H9 (cell line): ENCODE results near the gene ORAI3. TPM values are rescaled to one million over a fixed set of nuclear protein-coding genes. Genes with fewer than 3 reads are reported as not detected.

ENCODE experiments used
- DNase-seq: peaks from one replicate; pipeline ENCODE4 v3.0.0-alpha.2; 2017
- H2AFZ ChIP-seq: one replicate; pipeline ENCODE4 v1.6.1; 2013; ENCODE audit warnings: mild to moderate bottlenecking, low read length, control low read depth, moderate library complexity
- H2AK5ac ChIP-seq: 2 replicates; pipeline ENCODE4 v1.6.1; 2013; ENCODE audit warnings: low read length, control low read depth, mixed read lengths; ENCODE audit not compliant: insufficient read length
- H2BK120ac ChIP-seq: one replicate; pipeline ENCODE4 v1.6.1; 2013; ENCODE audit warnings: low read depth, mild to moderate bottlenecking, low read length, control low read depth, inconsistent platforms; ENCODE audit not compliant: poor library complexity, severe bottlenecking
- H2BK12ac ChIP-seq: 2 replicates; pipeline ENCODE4 v1.6.1; 2013; ENCODE audit warnings: low read length, control low read depth, mixed read lengths, low read depth; ENCODE audit not compliant: insufficient read length
- H2BK15ac ChIP-seq: 2 replicates; pipeline ENCODE4 v1.6.1; 2013; ENCODE audit warnings: low read depth, low read length, control low read depth
- H2BK20ac ChIP-seq: one replicate; pipeline ENCODE4 v1.6.1; 2013; ENCODE audit warnings: low read depth, mild to moderate bottlenecking, low read length, control low read depth, inconsistent platforms; ENCODE audit not compliant: poor library complexity, severe bottlenecking
- H2BK5ac ChIP-seq: 2 replicates; pipeline ENCODE4 v1.6.1; 2013; ENCODE audit warnings: low read length, control low read depth, mixed read lengths; ENCODE audit not compliant: insufficient read length
- H3K14ac ChIP-seq: 2 replicates; pipeline ENCODE4 v1.6.1; 2013; ENCODE audit warnings: low read length, control low read depth; ENCODE audit not compliant: insufficient read depth
- H3K18ac ChIP-seq: 2 replicates; pipeline ENCODE4 v1.6.1; 2013; ENCODE audit warnings: low read depth, mild to moderate bottlenecking, mixed read lengths, low read length, control low read depth; ENCODE audit not compliant: insufficient read length
- H3K23ac ChIP-seq: 2 replicates; pipeline ENCODE4 v1.6.1; 2013; ENCODE audit warnings: low read length, control low read depth, mixed read lengths, low read depth; ENCODE audit not compliant: insufficient read length
- H3K23me2 ChIP-seq: 2 replicates; pipeline ENCODE4 v1.6.1; 2013; ENCODE audit warnings: low read depth, mild to moderate bottlenecking, mixed read lengths, low read length, control low read depth; ENCODE audit not compliant: insufficient read length, poor library complexity, severe bottlenecking
- H3K27ac ChIP-seq: 2 replicates; pipeline ENCODE4 v1.5.1; 2013; ENCODE audit warnings: low read length, control low read depth, mixed read lengths, low read depth; ENCODE audit not compliant: insufficient read length
- H3K27me3 ChIP-seq: 2 replicates; pipeline ENCODE4 v1.6.1; 2013; ENCODE audit warnings: low read length, control low read depth, inconsistent platforms; ENCODE audit not compliant: insufficient read depth
- H3K4ac ChIP-seq: 2 replicates; pipeline ENCODE4 v1.6.1; 2013; ENCODE audit warnings: low read depth, mild to moderate bottlenecking, control low read depth, inconsistent platforms, low read length, moderate library complexity
- H3K4me1 ChIP-seq: 2 replicates; pipeline ENCODE4 v1.6.1; 2013; ENCODE audit warnings: low read length, control low read depth, inconsistent platforms; ENCODE audit not compliant: insufficient read depth
- H3K4me2 ChIP-seq: 2 replicates; pipeline ENCODE4 v1.6.1; 2013; ENCODE audit warnings: low read length, control low read depth, mixed read lengths; ENCODE audit not compliant: insufficient read length, insufficient read depth
- H3K56ac ChIP-seq: 2 replicates; pipeline ENCODE4 v1.6.1; 2013; ENCODE audit warnings: low read depth, mild to moderate bottlenecking, mixed read lengths, low read length, control low read depth; ENCODE audit not compliant: insufficient read length
- H3K79me1 ChIP-seq: 2 replicates; pipeline ENCODE4 v1.6.1; 2013; ENCODE audit warnings: low read depth, mild to moderate bottlenecking, moderate library complexity, low read length, control low read depth, inconsistent platforms; ENCODE audit not compliant: insufficient read depth, poor library complexity, severe bottlenecking
- H3K79me2 ChIP-seq: 2 replicates; pipeline ENCODE4 v1.6.1; 2013; ENCODE audit warnings: low read length, control low read depth, inconsistent platforms; ENCODE audit not compliant: insufficient read depth
- H3K9ac ChIP-seq: 2 replicates; pipeline ENCODE4 v1.6.1; 2013; ENCODE audit warnings: low read length, control low read depth, mixed read lengths; ENCODE audit not compliant: insufficient read length; ENCODE audit errors: extremely low read depth
- H3K9me3 ChIP-seq: one replicate; pipeline ENCODE4 v1.6.1; 2013; ENCODE audit warnings: low read depth, low read length, inconsistent platforms; ENCODE audit not compliant: control insufficient read depth
- H3T11ph ChIP-seq: one replicate; pipeline ENCODE4 v1.6.1; 2013; ENCODE audit warnings: mild to moderate bottlenecking, low read length, control low read depth, inconsistent platforms
- H4K20me1 ChIP-seq: one replicate; pipeline ENCODE4 v1.6.1; 2013; ENCODE audit not compliant: control insufficient read depth, insufficient read length, insufficient read depth
- H4K5ac ChIP-seq: 2 replicates; pipeline ENCODE4 v1.6.1; 2013; ENCODE audit warnings: low read depth, mild to moderate bottlenecking, mixed read lengths, low read length, control low read depth; ENCODE audit not compliant: insufficient read length
- H4K8ac ChIP-seq: replicated peaks from 2 replicates; pipeline ENCODE4 v1.6.1; 2013; ENCODE audit warnings: low read length, control low read depth, mixed read lengths, low read depth; ENCODE audit not compliant: insufficient read length
- H4K91ac ChIP-seq: 2 replicates; pipeline ENCODE4 v1.6.1; 2013; ENCODE audit warnings: low read depth, mild to moderate bottlenecking, moderate library complexity, mixed read lengths, low read length, control low read depth; ENCODE audit not compliant: insufficient read length
- H3K27ac Mint-ChIP-seq, 3 experiments: 2 replicates in 2 of 3; 3 replicates in 1 of 3; pipeline ENCODE4 v1.8.0; 2020 to 2021; ENCODE audit warnings: mixed read lengths in 3 of 3, mild to moderate bottlenecking in 1 of 3, moderate library complexity in 1 of 3
- H3K27me3 Mint-ChIP-seq: 2 replicates; pipeline ENCODE4 v1.8.0; 2021; ENCODE audit warnings: low read depth, mild to moderate bottlenecking, moderate library complexity, mixed read lengths
- H3K36me3 Mint-ChIP-seq, 3 experiments: 2 replicates in 2 of 3; 3 replicates in 1 of 3; pipeline ENCODE4 v1.8.0; 2020 to 2021; ENCODE audit warnings: low read depth in 3 of 3, mixed read lengths in 3 of 3; ENCODE audit not compliant: insufficient read depth in 1 of 3
- H3K4me1 Mint-ChIP-seq, 2 experiments: 2 replicates each; pipeline ENCODE4 v1.8.0; 2020; ENCODE audit warnings: mixed read lengths in 2 of 2
- H3K4me3 Mint-ChIP-seq, 2 experiments: 2 replicates in 1 of 2; 3 replicates in 1 of 2; pipeline ENCODE4 v1.8.0; 2020 to 2021; ENCODE audit warnings: mild to moderate bottlenecking in 2 of 2, mixed read lengths in 2 of 2, moderate library complexity in 1 of 2
- H3K9me3 Mint-ChIP-seq, 2 experiments: 2 replicates in 1 of 2; 3 replicates in 1 of 2; pipeline ENCODE4 v1.8.0; 2020; ENCODE audit warnings: mild to moderate bottlenecking in 2 of 2, mixed read lengths in 2 of 2, moderate library complexity in 1 of 2
- WGBS: extraction: QIAGEN DNeasy Blood & Tissue Kit; methylation state at CpG from one replicate; pipeline ENCODE4 v1.1.7; 2013; ENCODE audit warnings: missing lambda C conversion rate, low lambda C conversion rate, mixed read lengths; ENCODE audit not compliant: insufficient read length; ENCODE audit errors: extremely low coverage; 5-methylcytosine and 5-hydroxymethylcytosine counted together
- total RNA-seq: library from RNA; stranded (reverse); gene quantifications from 2 replicates; pipeline ENCODE4 v1.2.1, GENCODE V29; 2021
- TF ChIP-seq, protein P1 (sequence below): fragments of 200-600 bp; sonication (generic); conservative IDR thresholded peaks from 3 replicates; pipeline ENCODE4 v1.8.0; 2021; ENCODE audit warnings: antibody characterized with exemption, mild to moderate bottlenecking

ORAI3 gene
- total RNA-seq, 1 experiment from 2014 or later, result 6.9 TPM

DNA sequence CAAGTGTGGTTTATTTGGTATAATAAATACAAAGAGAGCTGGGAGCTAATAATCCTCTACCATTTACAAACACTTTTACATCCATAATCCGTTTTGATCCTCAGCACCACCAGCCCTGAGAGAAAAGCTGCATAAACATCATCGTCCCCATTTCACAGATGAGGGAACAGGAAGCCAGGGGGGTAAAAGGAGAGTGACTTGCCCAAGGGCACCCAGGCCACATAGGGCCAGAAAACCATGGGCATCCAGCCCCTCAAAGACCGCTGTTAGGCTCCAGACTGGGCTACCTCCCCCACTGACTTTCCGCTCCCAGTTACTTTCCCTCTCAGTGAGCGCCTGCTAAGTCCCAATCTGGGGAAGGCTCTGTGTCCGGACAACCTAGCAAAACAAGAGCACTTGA is 54.9 kb downstream of the ORAI3 start:
- Histone ChIP-seq H3K23ac (no peak overlapping the region), H3K56ac (no peak overlapping the region), H4K91ac (no peak overlapping the region), H3T11ph (no peak overlapping the region), H2BK5ac (no peak overlapping the region), H4K8ac (no peak overlapping the region), H4K5ac (no peak overlapping the region), H3K27ac (no peak overlapping the region), H3K9me3 (no peaks in the 10 kb centered on the region), H3K79me1 (no peaks in the 10 kb centered on the region), H3K4ac (no peak overlapping the region), H2BK15ac (no peak overlapping the region), H3K4me2 (no peak overlapping the region), H3K4me1 (no peaks in the 10 kb centered on the region), H3K9ac (no peak overlapping the region), H3K14ac (no peak overlapping the region), H3K27me3 (no peaks in the 10 kb centered on the region), H2BK120ac (no peak overlapping the region), H4K20me1 (no peaks in the 10 kb centered on the region), H2BK20ac (no peak overlapping the region), H2AK5ac (no peak overlapping the region), H3K18ac (no peak overlapping the region), H3K79me2 (no peaks in the 10 kb centered on the region; the same call in 1 of the 2 replicates), H2AFZ (no peak overlapping the region), H3K23me2 (no peaks in the 10 kb centered on the region), H2BK12ac (no peak overlapping the region)
- H3K27me3 Mint-ChIP-seq, result no peaks in the 10 kb centered on the region; the same call in 1 of the 2 replicates
- H3K4me3 Mint-ChIP-seq, result no peak overlapping the region
- peaks cover 18 to 29% of the 10 kb centered on the region in 2 experiments for H3K4me1 Mint-ChIP-seq
- no peak for DNase-seq
- H3K9me3 Mint-ChIP-seq, result no peaks in the 10 kb centered on the region
- H3K27ac Mint-ChIP-seq, result no peak overlapping the region; a peak in 1 of 7 replicates
- H3K36me3 Mint-ChIP-seq, result 0 out of 7 replicates have a peak, but pooled peaks cover 0 to 3% (median 0%) of the 10 kb centered on the region in 3 experiments
- WGBS, result no CpG with 5 or more reads among the region's 6 CpGs
- TF ChIP-seq, protein P1, sequence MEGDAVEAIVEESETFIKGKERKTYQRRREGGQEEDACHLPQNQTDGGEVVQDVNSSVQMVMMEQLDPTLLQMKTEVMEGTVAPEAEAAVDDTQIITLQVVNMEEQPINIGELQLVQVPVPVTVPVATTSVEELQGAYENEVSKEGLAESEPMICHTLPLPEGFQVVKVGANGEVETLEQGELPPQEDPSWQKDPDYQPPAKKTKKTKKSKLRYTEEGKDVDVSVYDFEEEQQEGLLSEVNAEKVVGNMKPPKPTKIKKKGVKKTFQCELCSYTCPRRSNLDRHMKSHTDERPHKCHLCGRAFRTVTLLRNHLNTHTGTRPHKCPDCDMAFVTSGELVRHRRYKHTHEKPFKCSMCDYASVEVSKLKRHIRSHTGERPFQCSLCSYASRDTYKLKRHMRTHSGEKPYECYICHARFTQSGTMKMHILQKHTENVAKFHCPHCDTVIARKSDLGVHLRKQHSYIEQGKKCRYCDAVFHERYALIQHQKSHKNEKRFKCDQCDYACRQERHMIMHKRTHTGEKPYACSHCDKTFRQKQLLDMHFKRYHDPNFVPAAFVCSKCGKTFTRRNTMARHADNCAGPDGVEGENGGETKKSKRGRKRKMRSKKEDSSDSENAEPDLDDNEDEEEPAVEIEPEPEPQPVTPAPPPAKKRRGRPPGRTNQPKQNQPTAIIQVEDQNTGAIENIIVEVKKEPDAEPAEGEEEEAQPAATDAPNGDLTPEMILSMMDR, result no peak

Other genes with a start within 250 kb of the ORAI3 start
- gene SRCAP, start 249.9 kb upstream of the ORAI3 start, total RNA-seq, result 63.1 and 65.5 TPM in 2 replicates
- gene PHKG2, start 200.6 kb upstream of the ORAI3 start, total RNA-seq, result 46.6 and 47.9 TPM in 2 replicates
- 5.4 and 7.4 TPM in 2 replicates for gene CFAP119, start 187.0 kb upstream of the ORAI3 start, total RNA-seq
- 103 and 106 TPM in 2 replicates for gene RNF40, start 186.7 kb upstream of the ORAI3 start, total RNA-seq
- gene ZNF629, start 161.9 kb upstream of the ORAI3 start, total RNA-seq, result 20.0 TPM in 2 replicates
- 17.5 and 18.3 TPM in 2 replicates for gene BCL7C, start 55.0 kb upstream of the ORAI3 start, total RNA-seq
- 0.72 TPM in 2 replicates for gene CTF1, start 52.5 kb upstream of the ORAI3 start, total RNA-seq
- gene FBXL19, start 25.5 kb upstream of the ORAI3 start, total RNA-seq, result 66.8 and 68.0 TPM in 2 replicates
- gene SETD1A, start 8.7 kb downstream of the ORAI3 start, total RNA-seq, result 36.9 and 37.0 TPM in 2 replicates
- gene HSD3B7, start 36.1 kb downstream of the ORAI3 start, total RNA-seq, result 5.5 and 7.5 TPM in 2 replicates
- 9.7 and 11.0 TPM in 2 replicates for gene STX1B, start 61.6 kb downstream of the ORAI3 start, total RNA-seq
- 31.1 and 32.3 TPM in 2 replicates for gene STX4, start 84.5 kb downstream of the ORAI3 start, total RNA-seq
- gene ZNF668, start 125.2 kb downstream of the ORAI3 start, total RNA-seq, result 18.6 and 19.6 TPM in 2 replicates
- 25.9 and 29.2 TPM in 2 replicates for gene ZNF646, start 125.4 kb downstream of the ORAI3 start, total RNA-seq
- 2.8 and 3.6 TPM in 2 replicates for gene PRSS53, start 139.9 kb downstream of the ORAI3 start, total RNA-seq
- gene VKORC1, start 145.7 kb downstream of the ORAI3 start, total RNA-seq, result 93.9 and 94.5 TPM in 2 replicates
- 55.7 and 57.0 TPM in 2 replicates for gene BCKDK, start 159.3 kb downstream of the ORAI3 start, total RNA-seq
- 52.1 and 53.4 TPM in 2 replicates for gene KAT8, start 168.6 kb downstream of the ORAI3 start, total RNA-seq
- 64.0 and 65.0 TPM in 2 replicates for gene PRSS8, start 186.7 kb downstream of the ORAI3 start, total RNA-seq
- gene PRSS36, start 201.0 kb downstream of the ORAI3 start, total RNA-seq, result 0.66 and 0.72 TPM in 2 replicates
- 953 and 1,034 TPM in 2 replicates for gene FUS, start 231.1 kb downstream of the ORAI3 start, total RNA-seq